Astrocyte (in vitro differentiated cells and primary cell): ENCODE measurements around the gene ALK. TPM values are rescaled to one million over a fixed set of nuclear protein-coding genes. Genes with fewer than 3 reads are reported as not detected.

Experiments
- DNase-seq: peaks from one replicate; pipeline ENCODE4 v3.0.0-alpha.2; 2010; ENCODE audit warnings: low read depth
- FAIRE-seq: peaks from 2 replicates; lab custom pipeline; 2011; peaks lifted over from hg19 to GRCh38; lab: Jason Lieb, UNC
- H2AFZ ChIP-seq: 2 replicates; pipeline ENCODE4 v1.6.0; 2012; ENCODE audit warnings: low read depth, low read length, inconsistent platforms
- H3K27ac ChIP-seq: 2 replicates; pipeline ENCODE4 v1.5.1; 2011; ENCODE audit warnings: low read depth, low read length, inconsistent platforms
- H3K27me3 ChIP-seq: 2 replicates; pipeline ENCODE4 v1.6.0; 2011; ENCODE audit warnings: low read length, inconsistent platforms; ENCODE audit not compliant: insufficient read depth
- H3K36me3 ChIP-seq: 2 replicates; pipeline ENCODE4 v1.5.1; 2011; ENCODE audit warnings: low read length, inconsistent platforms; ENCODE audit not compliant: insufficient read depth
- H3K4me1 ChIP-seq: 2 replicates; pipeline ENCODE4 v1.5.1; 2011; ENCODE audit warnings: low read length, inconsistent platforms; ENCODE audit not compliant: insufficient read depth
- H3K4me2 ChIP-seq: 2 replicates; pipeline ENCODE4 v1.6.0; 2012; ENCODE audit warnings: low read length, inconsistent platforms
- H3K4me3 ChIP-seq: 2 replicates; pipeline ENCODE4 v1.5.1; 2011; ENCODE audit warnings: low read depth, mild to moderate bottlenecking, low read length, inconsistent platforms; ENCODE audit not compliant: insufficient read depth
- H3K79me2 ChIP-seq: 2 replicates; pipeline ENCODE4 v1.6.0; 2012; ENCODE audit warnings: mild to moderate bottlenecking, low read length, inconsistent platforms; ENCODE audit not compliant: insufficient read depth
- H3K9ac ChIP-seq: 2 replicates; pipeline ENCODE4 v1.6.0; 2012; ENCODE audit warnings: mild to moderate bottlenecking, low read length, inconsistent platforms
- H3K9me3 ChIP-seq: 2 replicates; pipeline ENCODE4 v1.5.1; 2012; ENCODE audit warnings: low read depth, mild to moderate bottlenecking, low read length, inconsistent platforms; ENCODE audit not compliant: insufficient read depth
- H4K20me1 ChIP-seq: 2 replicates; pipeline ENCODE4 v1.6.0; 2012; ENCODE audit warnings: low read length, inconsistent platforms; ENCODE audit not compliant: insufficient read depth
- H3K27ac Mint-ChIP-seq: one replicate; pipeline ENCODE4 v1.8.0; 2021; ENCODE audit warnings: mild to moderate bottlenecking, mixed read lengths; ENCODE audit not compliant: unreplicated experiment
- H3K27me3 Mint-ChIP-seq: one replicate; pipeline ENCODE4 v1.8.0; 2021; ENCODE audit warnings: low read depth, mixed read lengths; ENCODE audit not compliant: unreplicated experiment
- H3K36me3 Mint-ChIP-seq: one replicate; pipeline ENCODE4 v1.8.0; 2021; ENCODE audit warnings: low read depth, mixed read lengths; ENCODE audit not compliant: unreplicated experiment
- H3K4me1 Mint-ChIP-seq: one replicate; pipeline ENCODE4 v1.8.0; 2021; ENCODE audit warnings: low read depth, mixed read lengths; ENCODE audit not compliant: unreplicated experiment
- H3K4me3 Mint-ChIP-seq: one replicate; pipeline ENCODE4 v1.8.0; 2021; ENCODE audit warnings: mild to moderate bottlenecking, moderate library complexity, mixed read lengths; ENCODE audit not compliant: unreplicated experiment
- H3K9me3 Mint-ChIP-seq: one replicate; pipeline ENCODE4 v1.8.0; 2021; ENCODE audit warnings: mild to moderate bottlenecking, mixed read lengths; ENCODE audit not compliant: unreplicated experiment
- CTCF ChIP-seq: IDR thresholded peaks from 2 replicates; pipeline ENCODE4 v1.5.1; 2011; ENCODE audit warnings: low read depth, mild to moderate bottlenecking, inconsistent platforms, low read length, moderate library complexity; ENCODE audit not compliant: insufficient read depth
- EZH2 ChIP-seq: IDR thresholded peaks from 2 replicates; pipeline ENCODE4 v1.6.1; 2012; ENCODE audit warnings: mild to moderate bottlenecking, low read length, inconsistent platforms; ENCODE audit not compliant: insufficient read depth
- total RNA-seq: library from RNA; stranded (reverse); gene quantifications from 2 replicates; pipeline ENCODE4 v1.2.1, GENCODE V29; 2021

The ALK gene
- total RNA-seq, 1 donor from 2014 or later: 0.16 TPM

- Mint-ChIP-seq H3K36me3 (no peaks in the 10 kb centered on the region), H3K4me3 (no peak overlapping the region), H3K27ac (no peak overlapping the region), H3K4me1 (peaks cover 7% of the 10 kb centered on the region), H3K27me3 (peaks cover 49% of the 10 kb centered on the region), H3K9me3 (peaks cover 5% of the 10 kb centered on the region)
- H3K79me2 ChIP-seq: no peaks in the 10 kb centered on the region
- H3K4me2 ChIP-seq: no peak overlapping the region
- no peaks in the 10 kb centered on the region for H3K4me1 ChIP-seq
- H3K4me3 ChIP-seq: no peak overlapping the region
- H3K9me3 ChIP-seq: no peaks in the 10 kb centered on the region
- no peaks in the 10 kb centered on the region for H4K20me1 ChIP-seq
- peaks cover 2% of the 10 kb centered on the region for H3K27me3 ChIP-seq
- H3K36me3 ChIP-seq: no peaks in the 10 kb centered on the region
- no peak overlapping the region for H3K27ac ChIP-seq
- no peak overlapping the region for H2AFZ ChIP-seq
- TF ChIP-seq EZH2 (no peak), CTCF (no peak)
- DNase-seq (no peak), FAIRE-seq (no peak)
- H3K9ac ChIP-seq: no peak overlapping the region
Observed at GRCh38 chr2:29219374-29219773, 702.0 kb downstream of the ALK start.

- Histone ChIP-seq H3K4me1 (no peaks in the 10 kb centered on the region), H3K4me2 (no peak overlapping the region), H4K20me1 (no peaks in the 10 kb centered on the region), H3K27me3 (peaks cover 2% of the 10 kb centered on the region), H3K27ac (no peak overlapping the region), H3K79me2 (no peaks in the 10 kb centered on the region), H3K9ac (no peak overlapping the region), H3K9me3 (no peaks in the 10 kb centered on the region), H3K36me3 (no peaks in the 10 kb centered on the region), H3K4me3 (no peak overlapping the region), H2AFZ (no peak overlapping the region)
- DNase-seq: no peak
- H3K4me3 Mint-ChIP-seq: no peak overlapping the region
- peaks cover 5% of the 10 kb centered on the region for H3K4me1 Mint-ChIP-seq
- no peaks in the 10 kb centered on the region for H3K36me3 Mint-ChIP-seq
- H3K9me3 Mint-ChIP-seq: peaks cover 5% of the 10 kb centered on the region
- no peak for TF ChIP-seq EZH2
- no peak for TF ChIP-seq CTCF
- peaks cover 49% of the 10 kb centered on the region for H3K27me3 Mint-ChIP-seq
- FAIRE-seq: no peak
- no peak overlapping the region for H3K27ac Mint-ChIP-seq
Observed at GRCh38 chr2:29218550-29219125, 702.7 kb downstream of the ALK start.

GRCh38 chr2:29218071-29218470 lies 703.3 kb downstream of the ALK start:
- Mint-ChIP-seq H3K4me3 (no peak overlapping the region), H3K27me3 (peaks cover 49% of the 10 kb centered on the region), H3K9me3 (peaks cover 5% of the 10 kb centered on the region), H3K36me3 (no peaks in the 10 kb centered on the region), H3K27ac (no peak overlapping the region), H3K4me1 (peaks cover 4% of the 10 kb centered on the region)
- Histone ChIP-seq H3K27me3 (peaks cover 2% of the 10 kb centered on the region), H4K20me1 (no peaks in the 10 kb centered on the region), H2AFZ (no peak overlapping the region), H3K9ac (no peak overlapping the region), H3K27ac (no peak overlapping the region), H3K36me3 (no peaks in the 10 kb centered on the region), H3K4me2 (no peak overlapping the region), H3K79me2 (no peaks in the 10 kb centered on the region), H3K4me1 (no peaks in the 10 kb centered on the region), H3K9me3 (no peaks in the 10 kb centered on the region), H3K4me3 (no peak overlapping the region)
- DNase-seq (no peak), FAIRE-seq (no peak)
- TF ChIP-seq EZH2 (no peak), CTCF (no peak)
